ENCODE measurements around the gene RAB5B. TPM values are rescaled to one million over a fixed set of nuclear protein-coding genes. Genes with fewer than 3 reads are reported as not detected.

RAB5B gene
- total RNA-seq, 1 experiment from 2014 or later: 102 TPM

DNA sequence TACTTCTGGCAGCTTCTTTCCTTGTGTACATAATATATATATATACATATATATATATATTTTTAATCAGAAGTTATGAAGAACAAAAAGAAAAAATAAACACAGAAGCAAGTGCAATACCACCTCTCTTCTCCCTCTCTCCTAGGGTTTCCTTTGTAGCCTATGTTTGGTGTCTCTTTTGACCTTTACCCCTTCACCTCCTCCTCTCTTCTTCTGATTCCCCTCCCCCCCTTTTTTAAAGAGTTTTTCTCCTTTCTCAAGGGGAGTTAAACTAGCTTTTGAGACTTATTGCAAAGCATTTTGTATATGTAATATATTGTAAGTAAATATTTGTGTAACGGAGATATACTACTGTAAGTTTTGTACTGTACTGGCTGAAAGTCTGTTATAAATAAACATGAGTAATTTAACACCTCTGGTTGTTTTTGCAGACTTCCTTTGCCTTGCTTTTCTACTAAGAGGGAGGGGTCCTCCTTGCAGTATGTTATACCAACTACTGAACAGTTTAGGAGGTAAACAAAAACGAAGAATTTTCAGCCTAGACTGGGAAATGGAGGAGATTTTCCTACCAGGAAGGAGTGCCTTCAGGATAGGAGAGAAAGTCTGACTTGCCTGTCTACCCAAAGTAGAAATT lies 64.3 kb downstream of the RAB5B start:
- H3K27me3 ChIP-seq (ENCODE audit: control insufficient read depth, insufficient read depth, low read length): no peaks in the 10 kb centered on the region
- no peaks in the 10 kb centered on the region for H3K9me3 ChIP-seq (ENCODE audit: control insufficient read depth, insufficient read depth, low read depth, low read length)
- ChIA-PET POLR2A (no interaction called here), CTCF (no interaction called here)
- no peak for ATAC-seq
- peaks cover 7% of the 10 kb centered on the region for H3K36me3 ChIP-seq (ENCODE audit: control insufficient read depth, insufficient read depth, low read length)
- BruUV-seq (replicated peaks): no TSS peak
- no peak overlapping the region for H3K27ac ChIP-seq (ENCODE audit: low read length)
- H3K4me1 ChIP-seq (ENCODE audit: control insufficient read depth, insufficient read depth, low read length): 0 out of 2 replicates have a peak, but pooled peaks cover 2% of the 10 kb centered on the region
- no peak overlapping the region for H3K4me3 ChIP-seq (ENCODE audit: low read depth in 2 of 2, low read length in 2 of 2)
- no peak for TF ChIP-seq POLR2AphosphoS5 (IDR thresholded peaks at IDR 0.05; ENCODE audit: low read depth, low read length)
- TF ChIP-seq, protein P1, sequence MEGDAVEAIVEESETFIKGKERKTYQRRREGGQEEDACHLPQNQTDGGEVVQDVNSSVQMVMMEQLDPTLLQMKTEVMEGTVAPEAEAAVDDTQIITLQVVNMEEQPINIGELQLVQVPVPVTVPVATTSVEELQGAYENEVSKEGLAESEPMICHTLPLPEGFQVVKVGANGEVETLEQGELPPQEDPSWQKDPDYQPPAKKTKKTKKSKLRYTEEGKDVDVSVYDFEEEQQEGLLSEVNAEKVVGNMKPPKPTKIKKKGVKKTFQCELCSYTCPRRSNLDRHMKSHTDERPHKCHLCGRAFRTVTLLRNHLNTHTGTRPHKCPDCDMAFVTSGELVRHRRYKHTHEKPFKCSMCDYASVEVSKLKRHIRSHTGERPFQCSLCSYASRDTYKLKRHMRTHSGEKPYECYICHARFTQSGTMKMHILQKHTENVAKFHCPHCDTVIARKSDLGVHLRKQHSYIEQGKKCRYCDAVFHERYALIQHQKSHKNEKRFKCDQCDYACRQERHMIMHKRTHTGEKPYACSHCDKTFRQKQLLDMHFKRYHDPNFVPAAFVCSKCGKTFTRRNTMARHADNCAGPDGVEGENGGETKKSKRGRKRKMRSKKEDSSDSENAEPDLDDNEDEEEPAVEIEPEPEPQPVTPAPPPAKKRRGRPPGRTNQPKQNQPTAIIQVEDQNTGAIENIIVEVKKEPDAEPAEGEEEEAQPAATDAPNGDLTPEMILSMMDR (IDR thresholded peaks at IDR 0.05): no peak
- TF ChIP-seq, protein P2, sequence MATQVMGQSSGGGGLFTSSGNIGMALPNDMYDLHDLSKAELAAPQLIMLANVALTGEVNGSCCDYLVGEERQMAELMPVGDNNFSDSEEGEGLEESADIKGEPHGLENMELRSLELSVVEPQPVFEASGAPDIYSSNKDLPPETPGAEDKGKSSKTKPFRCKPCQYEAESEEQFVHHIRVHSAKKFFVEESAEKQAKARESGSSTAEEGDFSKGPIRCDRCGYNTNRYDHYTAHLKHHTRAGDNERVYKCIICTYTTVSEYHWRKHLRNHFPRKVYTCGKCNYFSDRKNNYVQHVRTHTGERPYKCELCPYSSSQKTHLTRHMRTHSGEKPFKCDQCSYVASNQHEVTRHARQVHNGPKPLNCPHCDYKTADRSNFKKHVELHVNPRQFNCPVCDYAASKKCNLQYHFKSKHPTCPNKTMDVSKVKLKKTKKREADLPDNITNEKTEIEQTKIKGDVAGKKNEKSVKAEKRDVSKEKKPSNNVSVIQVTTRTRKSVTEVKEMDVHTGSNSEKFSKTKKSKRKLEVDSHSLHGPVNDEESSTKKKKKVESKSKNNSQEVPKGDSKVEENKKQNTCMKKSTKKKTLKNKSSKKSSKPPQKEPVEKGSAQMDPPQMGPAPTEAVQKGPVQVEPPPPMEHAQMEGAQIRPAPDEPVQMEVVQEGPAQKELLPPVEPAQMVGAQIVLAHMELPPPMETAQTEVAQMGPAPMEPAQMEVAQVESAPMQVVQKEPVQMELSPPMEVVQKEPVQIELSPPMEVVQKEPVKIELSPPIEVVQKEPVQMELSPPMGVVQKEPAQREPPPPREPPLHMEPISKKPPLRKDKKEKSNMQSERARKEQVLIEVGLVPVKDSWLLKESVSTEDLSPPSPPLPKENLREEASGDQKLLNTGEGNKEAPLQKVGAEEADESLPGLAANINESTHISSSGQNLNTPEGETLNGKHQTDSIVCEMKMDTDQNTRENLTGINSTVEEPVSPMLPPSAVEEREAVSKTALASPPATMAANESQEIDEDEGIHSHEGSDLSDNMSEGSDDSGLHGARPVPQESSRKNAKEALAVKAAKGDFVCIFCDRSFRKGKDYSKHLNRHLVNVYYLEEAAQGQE (IDR thresholded peaks at IDR 0.05; ENCODE audit: insufficient read depth in 1 of 2, low read depth in 2 of 2, low read length in 1 of 2): no peak
- no peak for TF ChIP-seq SIN3A (IDR thresholded peaks at IDR 0.05; ENCODE audit: borderline replicate concordance, insufficient read depth, low read depth, low read length)
- no peak for TF ChIP-seq TCF7L2 (IDR thresholded peaks at IDR 0.05; ENCODE audit: low read depth, low read length)
- DNase-seq (ENCODE audit: low read depth, low spot score): no peak
- in situ Hi-C loops (cut with HindIII; ENCODE audit: low pct_unique_long_range_greater_than_20kb, low sequenced_read_pairs): no loop called here
- intact Hi-C loops (cut with micrococcal nuclease; ENCODE audit: unreplicated experiment): no loop called here

DNA sequence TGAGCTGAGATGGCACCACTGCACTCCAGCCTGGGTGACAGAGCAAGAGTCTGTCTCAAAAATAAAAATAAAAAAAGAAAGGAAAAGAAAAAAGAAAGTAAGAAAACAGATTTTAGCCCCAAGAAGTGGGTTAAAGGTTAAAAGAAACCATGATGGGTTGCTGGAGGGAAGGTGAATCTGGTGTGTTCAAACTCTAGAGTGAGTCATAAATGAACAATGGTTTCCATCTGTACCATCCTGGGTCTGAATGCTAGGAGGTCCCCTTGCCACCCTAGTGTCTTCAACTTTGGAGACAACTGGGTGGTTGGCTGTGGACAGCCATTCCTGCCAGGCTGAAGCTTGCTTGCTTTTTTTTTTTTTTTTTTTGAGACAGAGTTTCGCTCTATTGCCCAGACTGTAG lies 66.3 kb downstream of the RAB5B start:
- no peak for ATAC-seq
- TF ChIP-seq, protein P1 (IDR thresholded peaks at IDR 0.05): no peak
- TF ChIP-seq POLR2AphosphoS5 (IDR thresholded peaks at IDR 0.05; ENCODE audit: low read depth, low read length): no peak
- no peak for TF ChIP-seq SIN3A (IDR thresholded peaks at IDR 0.05; ENCODE audit: borderline replicate concordance, insufficient read depth, low read depth, low read length)
- no peak for TF ChIP-seq TCF7L2 (IDR thresholded peaks at IDR 0.05; ENCODE audit: low read depth, low read length)
- TF ChIP-seq, protein P2 (IDR thresholded peaks at IDR 0.05; ENCODE audit: insufficient read depth in 1 of 2, low read depth in 2 of 2, low read length in 1 of 2): no peak
- CTCF ChIA-PET: interaction anchor here (0.6 to 0.8 kb wide), 4 partner anchors 43 to 293 kb away, joined by 3 to 7 read pairs (median 4); partner anchors contain the start of genes DNAJC14 and SUOX
- DNase-seq (ENCODE audit: low read depth, low spot score): no peak
- H3K9me3 ChIP-seq (ENCODE audit: control insufficient read depth, insufficient read depth, low read depth, low read length): no peaks in the 10 kb centered on the region
- intact Hi-C loops (cut with micrococcal nuclease; ENCODE audit: unreplicated experiment) (loop anchor here (5.0 to 10.0 kb wide), 2 partner anchors 43 to 75 kb away; partner anchors contain the start of genes RPL41, SUOX and ZC3H10), in situ Hi-C loops (cut with HindIII; ENCODE audit: low pct_unique_long_range_greater_than_20kb, low sequenced_read_pairs) (no loop called here)
- no peak overlapping the region for H3K27ac ChIP-seq (ENCODE audit: low read length)
- H3K36me3 ChIP-seq (ENCODE audit: control insufficient read depth, insufficient read depth, low read length): peaks cover 23% of the 10 kb centered on the region
- POLR2A ChIA-PET: no interaction called here
- 0 out of 2 replicates have a peak, but pooled peaks cover 6% of the 10 kb centered on the region for H3K4me1 ChIP-seq (ENCODE audit: control insufficient read depth, insufficient read depth, low read length)
- H3K27me3 ChIP-seq (ENCODE audit: control insufficient read depth, insufficient read depth, low read length): no peaks in the 10 kb centered on the region
- BruUV-seq (replicated peaks): no TSS peak
- no peak overlapping the region for H3K4me3 ChIP-seq (ENCODE audit: low read depth in 2 of 2, low read length in 2 of 2)
